Stimulated activated CD4-positive, alpha-beta T cell treated with anti-CD3 and anti-CD28 coated beads, Interleukin-2, amount 100 ng/mL, for 48 hours (primary cell): Measurements from ENCODE around the gene SLC25A25.
"Not testable (repeated sequence)": the region's sequence is repeated elsewhere in the genome, so short reads cannot be mapped to it uniquely, and the experiment has no call there.

Experiments
- DNase-seq, 2 donors: peaks; one replicate each; pipeline ENCODE4 v3.0.0-alpha.2; 2020

SLC25A25 gene

DNA sequence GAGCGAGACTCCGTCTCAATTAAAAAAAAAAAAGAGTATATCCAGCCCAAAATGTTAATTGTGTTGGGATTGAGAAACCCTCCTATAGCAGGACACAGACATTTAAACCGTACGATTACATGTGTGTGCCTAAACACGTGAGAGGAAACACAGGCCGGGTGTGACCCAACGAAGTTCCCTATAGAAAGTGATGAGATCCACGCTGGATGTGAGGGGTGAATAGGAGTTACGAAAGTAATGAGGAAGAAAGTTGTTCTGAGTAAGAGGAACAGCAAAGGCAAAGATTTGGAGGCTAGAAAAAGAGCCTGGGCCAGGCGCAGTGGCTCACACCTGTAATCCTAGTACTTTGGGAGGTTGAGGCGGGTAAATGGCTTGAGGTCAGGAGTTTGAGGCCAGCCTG lies 14.5 kb upstream of the SLC25A25 start:
- no peak for DNase-seq

DNA sequence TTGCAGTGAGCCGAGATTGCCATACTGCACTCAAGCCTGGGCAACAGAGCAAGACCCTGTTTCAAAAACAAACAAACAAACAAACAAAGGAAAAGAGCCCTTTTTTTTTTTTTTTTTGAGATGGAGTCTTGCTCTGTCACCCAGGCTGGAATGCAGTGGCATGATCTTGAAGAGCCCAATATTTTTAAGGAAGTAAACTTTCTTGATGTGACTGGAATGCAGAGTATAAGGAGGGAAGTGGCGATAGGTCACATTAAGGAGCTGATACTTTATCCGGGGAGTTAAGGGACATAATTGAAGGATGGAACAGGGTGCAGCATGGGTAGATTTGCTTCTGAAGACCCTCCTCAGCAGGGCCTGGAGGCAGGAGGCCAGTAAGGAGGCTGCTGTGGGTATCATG lies 13.9 kb upstream of the SLC25A25 start:
- no peak for DNase-seq

DNA sequence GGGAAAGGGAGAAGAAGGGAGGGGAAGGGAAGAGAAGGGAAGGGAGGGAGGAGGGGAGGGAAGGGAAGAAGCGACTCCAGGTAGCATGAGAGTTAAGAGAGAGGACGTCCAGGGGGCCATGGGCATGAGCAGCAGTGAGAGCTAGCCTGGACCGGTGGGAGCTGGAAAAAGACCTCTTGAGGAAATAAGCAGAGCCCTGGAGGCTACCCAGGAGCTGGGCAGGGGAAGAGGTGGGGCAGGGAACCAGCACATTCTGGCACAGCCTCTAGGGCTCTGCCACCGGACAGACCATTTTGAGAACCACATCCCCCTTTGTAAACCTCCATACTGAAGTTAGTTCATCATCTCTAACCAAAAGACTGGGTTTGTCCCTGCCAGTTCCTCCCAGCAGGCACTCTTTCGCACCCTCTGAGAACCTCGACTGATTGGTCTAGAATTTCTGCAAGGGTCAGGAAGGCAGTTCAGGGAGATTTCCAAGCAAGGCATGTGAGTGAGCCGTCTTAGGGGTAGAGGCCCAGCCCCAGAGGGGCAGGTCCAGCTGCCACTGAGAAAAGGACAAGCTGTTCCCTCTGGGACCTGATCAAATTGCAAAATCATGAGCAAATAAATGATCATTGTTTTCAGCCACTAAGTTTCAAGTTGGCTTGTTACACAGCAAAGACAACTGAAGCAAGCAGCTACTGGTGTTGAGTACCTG lies 12.5 kb upstream of the SLC25A25 start:
- no peak for DNase-seq

DNA sequence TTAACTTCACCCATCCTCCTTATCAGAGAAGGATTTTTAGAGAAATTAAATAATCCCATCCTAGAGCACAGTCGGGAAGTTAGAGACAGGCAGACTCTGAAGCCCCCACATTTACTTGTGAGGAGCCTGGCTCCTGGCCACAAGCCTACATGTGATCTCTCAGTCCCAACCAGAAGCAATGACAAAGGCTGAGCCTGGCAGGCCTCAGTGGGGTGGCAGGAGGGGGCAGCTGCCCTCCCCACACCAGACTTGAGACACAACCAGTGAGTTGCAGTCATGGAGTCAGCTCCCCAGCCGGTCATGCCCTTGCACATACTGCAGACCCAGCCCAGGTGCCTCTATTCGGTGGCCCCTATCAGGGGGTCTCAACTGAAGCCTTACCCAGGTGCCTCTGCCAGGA lies 11.9 kb upstream of the SLC25A25 start:
- no peak for DNase-seq

DNA sequence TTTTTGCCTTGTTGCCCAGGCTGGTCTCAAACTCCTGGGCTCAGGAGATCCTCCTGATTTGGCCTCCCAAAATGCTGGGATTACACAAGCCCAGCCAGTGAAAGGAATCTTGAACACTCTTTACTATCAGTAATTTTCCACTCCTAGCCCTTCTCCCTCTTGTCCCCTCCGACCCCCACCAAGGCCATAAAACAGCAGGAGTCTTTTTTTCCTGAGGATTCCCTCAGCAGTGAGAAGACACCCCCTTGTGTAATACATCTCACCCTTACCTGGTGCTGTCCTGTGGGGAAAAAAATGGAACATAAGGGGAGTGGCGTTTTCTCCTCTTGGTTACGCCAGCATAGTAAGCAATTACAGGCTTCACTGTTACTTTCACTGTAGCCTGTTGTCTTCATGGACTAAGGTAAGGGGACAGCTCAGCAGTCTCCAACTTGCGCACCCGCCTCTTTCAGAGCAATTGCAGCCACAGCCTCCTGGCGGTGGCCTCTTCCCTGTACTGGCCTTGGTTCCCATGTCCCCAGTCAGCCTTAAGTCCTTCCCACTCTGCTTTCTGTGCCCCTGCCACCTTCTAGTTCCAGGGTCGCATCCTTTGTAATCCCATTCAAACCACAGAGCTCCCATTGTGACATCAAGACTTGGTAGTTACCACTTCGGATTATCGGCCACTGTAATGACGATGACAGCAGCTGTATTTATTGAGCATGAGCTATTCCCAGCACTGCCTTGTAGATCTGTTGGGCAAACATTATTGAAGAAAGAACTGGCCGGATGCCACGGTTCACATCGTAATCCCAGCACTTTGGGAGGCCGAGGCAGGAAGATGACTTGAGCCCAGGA lies 10.9 kb upstream of the SLC25A25 start:
- DNase-seq, result no peak

DNA sequence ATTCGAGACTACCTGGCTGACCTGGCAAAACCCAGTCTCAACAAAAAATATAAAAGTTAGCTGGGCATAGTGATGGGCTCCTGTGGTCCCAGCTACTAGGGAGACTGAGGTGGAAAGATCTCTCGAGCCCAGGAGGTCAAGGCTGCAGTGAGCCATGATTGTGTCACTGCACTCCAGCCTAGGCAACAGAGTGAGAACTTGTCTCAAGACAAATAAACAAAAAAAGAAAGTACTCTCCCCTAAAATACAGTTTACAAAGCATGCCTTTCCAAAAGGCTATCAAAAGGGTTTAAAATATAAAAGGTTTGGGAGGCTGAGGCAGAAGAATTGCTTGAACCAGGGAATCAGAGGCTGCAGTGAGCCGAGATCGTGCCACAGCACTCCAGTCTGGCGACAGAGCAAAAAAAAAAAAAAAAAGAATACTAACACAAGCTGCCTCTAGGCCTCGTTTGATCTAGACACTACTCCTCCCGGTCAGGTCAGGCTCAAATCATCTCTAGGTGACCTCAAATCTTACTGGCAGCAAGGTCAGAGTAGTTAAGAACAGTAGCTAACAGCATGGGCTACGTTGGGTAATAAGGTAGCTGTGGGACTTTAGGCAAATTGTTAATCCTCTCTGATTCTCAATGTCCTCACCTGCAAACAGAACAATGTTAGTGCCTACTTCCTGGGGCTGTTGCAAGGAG lies 10.2 kb upstream of the SLC25A25 start:
- DNase-seq, result no peak

DNA sequence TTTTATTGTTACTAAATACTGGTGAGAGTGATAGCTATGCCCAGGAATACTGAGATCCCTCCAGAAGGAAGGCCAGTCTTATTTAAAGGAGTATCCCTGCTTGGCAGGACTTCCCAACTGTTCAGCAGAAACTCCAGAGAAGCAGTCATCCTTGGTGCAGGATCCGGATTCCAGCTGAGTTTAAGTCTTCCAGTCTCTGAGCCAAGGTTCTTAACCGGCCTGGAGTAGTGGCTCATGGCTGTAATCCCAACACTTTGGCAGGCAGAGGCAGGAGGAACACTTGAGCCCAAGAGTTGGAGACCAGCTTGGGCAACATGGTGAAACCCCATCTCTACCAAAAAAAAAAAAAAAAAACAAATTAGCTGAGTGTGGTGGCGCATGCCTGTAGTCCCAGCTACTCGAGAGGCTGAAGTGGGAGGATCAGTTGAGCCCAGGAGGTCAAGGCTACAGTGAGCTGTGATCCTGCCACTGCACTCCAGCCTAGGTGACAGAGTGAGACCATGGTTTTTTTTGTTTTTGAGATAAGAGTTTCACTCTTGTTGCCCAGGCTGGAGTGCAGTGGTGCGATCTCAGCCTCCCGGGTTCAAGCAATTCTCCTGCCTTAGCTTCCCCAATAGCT lies 8.6 kb upstream of the SLC25A25 start:
- DNase-seq, result no peak

DNA sequence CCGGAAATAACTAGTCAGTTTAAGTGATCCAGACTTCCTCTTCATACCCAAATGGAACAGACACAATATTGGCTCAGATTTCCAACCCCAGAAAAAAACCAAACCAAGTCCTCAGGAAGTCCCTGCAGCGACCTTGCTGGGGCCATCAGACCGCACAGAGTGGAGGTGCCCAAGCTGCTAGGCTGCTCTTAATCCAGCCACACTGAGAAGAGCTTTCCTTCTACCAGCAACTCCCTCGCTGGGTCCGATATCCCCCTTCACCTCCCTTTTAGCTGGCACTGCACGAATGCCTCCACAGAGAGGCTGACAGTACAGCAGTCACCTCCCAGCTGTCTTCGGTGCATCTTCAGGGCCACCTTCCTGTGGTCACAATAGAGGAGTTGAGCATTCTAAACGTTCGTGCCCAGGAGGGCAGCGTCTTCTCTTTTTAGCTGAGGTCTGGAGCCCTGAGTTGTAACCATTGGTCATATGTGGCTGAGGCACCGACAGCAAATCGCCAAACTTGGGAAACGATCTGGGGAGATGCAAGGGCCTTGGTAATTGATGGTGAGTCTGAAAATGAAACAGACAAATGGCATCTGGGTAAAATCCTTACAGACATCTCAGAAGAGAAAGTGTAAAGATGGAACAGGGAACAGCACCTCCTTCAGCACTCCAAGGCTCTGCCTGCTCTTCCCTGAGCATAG lies 6.6 kb upstream of the SLC25A25 start:
- DNase-seq, result no peak

DNA sequence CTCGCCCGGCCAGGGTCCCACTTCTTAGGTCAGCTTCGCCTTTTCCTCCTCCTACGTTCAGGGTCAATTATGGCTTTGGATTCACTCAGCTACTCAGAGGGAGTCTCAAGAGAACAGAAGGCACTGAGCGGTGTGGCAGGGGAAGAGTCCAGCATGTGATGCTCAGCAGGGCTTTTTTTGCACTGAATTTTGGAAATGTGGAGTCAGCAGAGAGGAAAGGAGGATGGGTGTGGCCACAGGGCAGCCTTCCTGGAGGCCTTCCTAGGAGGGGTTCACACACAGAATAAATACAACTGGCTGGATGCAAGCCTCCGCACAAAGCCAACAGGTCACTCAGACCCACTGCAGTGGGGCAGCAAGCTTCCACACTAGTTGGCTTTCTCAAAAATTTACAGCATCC lies 5.8 kb upstream of the SLC25A25 start:
- DNase-seq, result no peak

DNA sequence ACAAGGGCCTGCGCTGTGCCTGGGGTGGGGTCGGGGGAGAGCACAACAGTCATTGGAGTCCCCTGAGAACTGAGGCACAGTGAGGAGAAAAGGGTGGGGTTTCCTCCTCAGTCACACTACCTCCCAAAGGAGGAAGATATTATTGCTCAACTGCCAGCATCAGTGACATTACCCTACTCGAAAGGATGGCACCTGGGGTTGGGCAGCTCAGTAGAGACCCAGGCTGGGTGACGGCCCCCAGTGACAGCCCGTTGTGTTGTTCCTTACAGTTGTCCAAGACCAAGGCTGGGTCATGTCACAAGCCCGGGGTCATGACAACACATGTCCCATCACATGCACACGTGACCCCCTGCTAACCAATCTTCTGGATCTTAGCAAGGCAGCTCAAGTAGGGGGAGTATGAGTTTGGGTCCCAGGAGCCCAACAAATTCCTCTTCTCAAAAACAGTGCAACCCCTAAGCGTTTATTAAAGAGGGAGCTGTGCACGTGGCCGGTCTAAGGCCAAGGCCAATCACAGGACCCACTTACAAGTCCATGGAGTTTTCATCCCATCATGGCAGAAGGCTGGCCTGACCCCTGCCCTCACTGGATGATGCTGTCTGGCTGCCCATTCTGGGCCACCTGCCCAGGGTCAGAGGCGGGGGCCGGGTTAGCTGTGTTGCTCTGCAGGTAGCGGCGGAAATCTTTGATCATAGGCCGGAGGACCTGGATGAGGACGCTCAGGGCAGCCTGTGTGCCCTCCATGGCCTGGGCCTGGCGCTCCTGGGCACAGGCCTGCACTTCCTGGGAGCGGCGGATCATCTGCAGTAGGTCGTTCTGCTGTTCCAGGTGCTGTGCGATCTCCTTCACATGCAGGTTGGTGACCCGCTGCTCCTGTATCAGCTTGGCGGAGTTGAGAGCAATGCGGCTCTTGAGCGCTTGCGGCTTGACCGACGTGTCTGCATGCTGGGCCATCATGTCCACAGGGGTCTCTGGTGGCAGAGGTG lies 4.9 kb upstream of the SLC25A25 start:
- no peak for DNase-seq

DNA sequence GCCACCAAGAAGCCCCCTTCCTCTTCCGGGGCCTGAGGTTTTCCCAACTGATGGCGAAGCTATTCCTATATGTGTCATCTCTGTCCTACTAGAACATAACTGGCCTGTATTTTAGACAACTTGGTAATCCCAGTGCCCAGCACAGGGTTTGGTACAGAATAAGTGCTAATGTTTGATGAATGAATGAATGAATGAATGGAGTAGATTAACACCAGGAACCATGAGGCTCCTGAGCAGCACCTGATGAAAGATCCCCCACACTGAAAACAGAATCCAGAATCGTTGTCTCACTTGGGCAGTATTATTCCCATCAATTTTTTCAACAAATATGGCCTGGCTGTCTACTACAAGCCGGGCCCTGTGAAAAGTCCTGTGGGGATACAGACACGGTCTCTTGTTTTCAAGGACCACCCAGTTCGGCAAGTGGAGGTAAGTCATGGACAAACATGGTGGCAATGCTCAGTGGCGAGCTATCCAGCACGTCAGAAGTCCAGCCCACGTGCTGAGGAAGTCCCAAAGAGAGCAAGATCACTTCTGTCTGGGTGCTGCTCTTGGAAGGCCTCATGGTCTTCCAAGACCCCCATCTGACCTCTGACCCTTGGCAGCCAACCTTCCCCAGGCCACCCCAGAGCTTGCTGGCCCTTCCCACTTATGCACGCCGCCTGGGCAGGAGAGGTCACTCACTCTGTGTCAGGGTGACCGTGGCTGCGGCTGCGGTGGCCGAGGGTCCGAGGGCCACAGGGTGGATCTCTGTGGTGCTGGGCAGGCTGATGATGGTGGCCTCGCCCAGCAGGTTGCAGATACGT lies 1.9 kb upstream of the SLC25A25 start:
- DNase-seq, result no peak

DNA sequence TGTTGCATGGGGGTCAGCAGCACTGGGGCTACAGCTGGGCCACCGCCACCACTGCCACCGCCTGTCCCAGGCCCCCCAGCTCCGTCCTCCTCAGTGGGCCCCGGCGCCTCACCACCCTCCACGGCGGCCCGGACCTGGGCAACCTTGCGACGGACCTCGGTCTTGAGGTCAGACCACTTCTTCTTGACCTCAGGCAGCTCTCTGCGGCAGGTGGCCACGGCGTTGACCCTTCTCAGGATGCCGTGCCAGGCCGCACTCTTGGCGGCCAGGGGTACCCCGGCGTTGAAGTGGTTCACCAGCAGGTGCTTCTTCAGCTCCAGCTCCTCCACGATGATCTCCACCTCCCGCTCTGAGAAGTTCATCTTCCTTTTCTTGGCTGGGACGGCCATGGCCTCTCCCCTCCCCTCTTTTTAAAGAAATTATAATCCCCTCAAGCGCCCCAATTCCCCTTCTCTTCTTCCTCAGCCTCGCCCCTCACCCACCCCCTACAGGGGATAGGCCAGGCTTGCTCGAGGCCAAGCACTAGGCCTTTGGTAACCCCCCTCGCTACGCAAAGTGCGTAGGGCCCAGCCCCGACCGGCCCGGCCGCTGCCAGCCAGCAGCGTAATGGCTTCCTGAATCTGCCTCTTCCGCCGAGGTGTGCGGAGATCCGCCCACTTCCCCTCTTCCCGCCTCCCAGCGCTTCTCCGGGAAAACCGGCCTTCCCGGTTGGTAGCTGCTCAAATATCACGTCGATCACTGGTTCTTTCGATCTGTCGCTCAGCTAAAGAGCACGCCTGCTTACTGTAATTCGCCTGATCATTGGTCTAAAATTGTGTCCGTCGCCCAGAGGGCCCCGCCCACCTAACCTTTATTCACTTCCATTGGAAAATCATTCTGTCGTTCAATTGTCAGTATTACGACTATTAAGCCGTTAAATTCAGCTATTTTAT lies 1.1 kb upstream of the SLC25A25 start, which contains the start of gene NAIF1:
Gene NAIF1, minus strand, starts transcription at position 608 of the 932 bp plus-strand sequence. Its CDS starts 219 bp downstream, at position 389.
- DNase-seq, result peak; percentile 95 to 96

DNA sequence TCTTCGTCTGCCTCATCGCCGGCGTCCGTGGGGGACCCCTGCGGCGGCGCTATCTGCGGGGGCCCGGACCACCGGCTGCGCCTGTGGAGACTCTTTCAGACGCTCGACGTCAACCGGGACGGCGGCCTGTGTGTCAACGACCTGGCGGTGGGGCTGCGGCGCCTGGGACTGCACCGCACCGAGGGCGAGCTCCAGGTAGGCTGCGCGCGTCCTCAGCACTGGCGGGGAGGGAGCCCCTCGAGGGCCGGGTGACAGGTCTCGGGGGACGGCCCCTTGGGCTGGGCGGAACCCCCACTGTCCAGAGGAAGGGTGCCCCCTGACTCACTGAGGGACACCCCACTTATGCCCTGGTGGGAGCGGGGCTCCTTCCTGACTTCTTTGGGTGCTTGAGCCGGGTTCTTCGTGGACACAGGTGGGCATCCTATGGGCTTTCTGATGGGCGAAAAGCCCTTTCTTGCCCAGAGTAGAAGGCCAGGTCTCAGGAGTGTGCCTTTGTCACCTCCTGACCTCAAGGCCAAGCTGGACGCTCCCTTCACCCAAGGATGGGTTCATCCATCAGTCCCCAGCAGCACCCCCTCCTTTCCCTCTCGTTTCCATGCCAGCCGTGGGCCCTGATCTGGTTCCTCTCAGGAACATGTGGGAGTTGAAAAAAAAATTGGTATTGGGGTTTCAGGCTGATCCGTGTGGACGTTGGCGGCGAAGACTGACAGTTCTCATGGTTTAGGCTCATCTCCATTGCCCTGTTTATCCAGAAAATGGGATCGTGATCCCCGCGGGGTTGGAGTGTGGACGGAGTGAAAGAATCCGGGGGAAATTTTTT lies 564 bp downstream of the SLC25A25 start:
- DNase-seq, result peak in 1 of 2 donors; percentile 34

DNA sequence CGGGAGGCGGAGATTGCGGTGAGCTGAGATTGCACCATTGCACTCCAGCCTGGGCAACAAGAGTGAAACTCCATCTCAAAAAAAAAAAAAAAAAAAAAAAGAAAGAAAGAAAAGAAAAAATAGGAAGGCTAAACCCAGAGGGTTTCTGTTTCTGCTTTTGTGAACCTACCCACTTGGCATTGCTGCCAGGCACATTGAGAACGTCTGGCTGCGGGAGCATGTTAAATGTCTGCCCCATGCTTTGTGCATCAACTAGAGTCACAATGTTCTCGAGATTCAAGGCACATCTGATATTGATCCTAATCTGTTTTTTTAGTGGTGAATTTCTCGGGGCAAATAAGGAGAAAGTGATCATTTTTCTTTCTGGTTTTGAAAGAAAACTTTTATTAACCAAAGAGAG lies 2.8 kb downstream of the SLC25A25 start:
- DNase-seq, result no peak

DNA sequence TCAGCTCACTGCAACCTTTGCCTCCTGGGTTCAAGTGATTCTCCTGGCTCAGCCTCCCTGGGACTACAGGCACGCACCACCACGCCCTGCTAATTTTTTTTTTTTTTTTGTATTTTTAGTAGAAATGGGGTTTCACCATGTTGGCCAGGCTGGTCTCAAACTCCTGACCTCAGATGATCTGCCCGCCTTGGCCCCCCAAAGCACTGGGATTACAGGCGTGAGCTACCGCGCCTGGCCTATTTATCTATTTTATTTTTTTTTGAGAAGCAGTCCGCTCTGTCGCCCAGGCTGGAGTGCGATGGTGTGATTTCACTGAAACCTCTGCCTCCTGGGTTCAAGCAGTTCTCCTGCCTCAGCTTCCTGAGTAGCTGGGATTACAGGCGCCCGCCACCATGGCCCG lies 3.4 kb downstream of the SLC25A25 start:
- not testable (repeated sequence) for DNase-seq

DNA sequence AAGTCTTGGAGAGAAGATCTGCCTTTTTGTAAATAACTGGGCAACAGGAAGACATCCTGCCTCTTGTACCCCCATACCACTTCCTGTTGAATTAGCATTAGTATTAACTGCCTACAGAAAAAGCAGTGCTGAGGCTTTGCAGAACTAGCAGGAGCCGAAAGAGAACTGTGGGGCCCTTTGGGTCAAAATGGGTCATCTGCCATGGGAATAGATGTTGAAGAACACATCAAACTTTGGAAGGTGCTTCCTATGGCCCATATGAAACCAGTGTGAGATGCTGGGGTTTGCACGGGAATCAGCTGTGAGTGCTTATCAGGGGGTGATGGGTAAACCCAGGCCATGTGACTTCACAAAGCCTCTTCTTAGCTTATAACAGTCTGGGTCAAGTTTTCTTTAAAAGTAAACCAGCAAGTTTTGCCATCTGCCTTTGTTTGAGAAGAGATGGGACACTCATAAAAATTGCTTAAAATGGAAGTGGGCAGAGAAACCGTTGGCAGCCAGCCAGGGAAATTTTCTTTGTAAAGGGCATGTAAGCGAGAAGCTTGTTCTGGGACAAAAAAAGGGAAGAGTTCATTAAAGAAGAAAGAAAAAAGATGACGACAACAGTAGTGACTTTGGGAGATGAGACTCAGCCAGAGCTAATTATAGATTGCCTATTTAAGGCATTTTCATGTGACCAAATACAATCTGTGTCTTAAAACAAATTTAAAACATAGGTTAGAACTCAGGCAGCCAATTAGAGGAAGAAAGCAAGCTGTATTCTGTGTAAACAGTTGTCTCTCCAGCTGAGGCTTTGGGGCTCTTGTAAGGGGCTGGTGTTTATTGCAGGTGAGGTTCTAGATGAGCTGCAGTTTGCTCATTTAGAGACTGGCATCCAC lies 4.4 kb downstream of the SLC25A25 start:
- DNase-seq, result peak; percentile 42 to 57

DNA sequence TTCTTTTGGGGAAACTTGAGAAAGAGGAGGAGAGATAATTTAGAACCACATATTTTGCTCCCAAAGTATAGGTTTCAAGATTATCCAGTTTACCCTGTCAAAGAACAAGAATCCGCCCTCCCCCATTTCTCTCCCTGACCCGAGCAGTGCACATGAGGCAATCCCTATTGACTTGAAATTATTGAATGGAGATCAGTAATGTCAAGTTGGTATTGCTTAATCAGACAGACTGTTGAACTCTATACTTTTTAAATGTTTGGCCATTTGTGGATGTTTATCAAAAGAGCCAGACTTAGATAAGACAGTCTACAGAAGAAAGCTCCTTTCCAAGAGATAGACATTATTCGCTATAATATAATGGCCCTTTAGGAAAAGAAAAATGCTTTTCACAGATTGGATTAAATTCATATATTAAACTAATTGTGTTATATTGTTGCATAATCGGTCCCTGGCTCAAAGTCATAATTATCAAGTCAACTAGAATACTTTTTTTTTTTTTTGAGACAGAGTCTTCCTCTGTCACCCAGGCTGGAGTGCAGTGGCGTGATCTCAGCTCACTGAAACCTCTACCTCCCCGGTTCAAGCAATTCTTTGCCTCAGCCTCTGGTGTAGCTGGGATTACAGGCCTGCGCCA lies 5.3 kb downstream of the SLC25A25 start:
- DNase-seq, result no peak
